ENCODE results near the gene TCP11L2.
A peak's percentile ranks its signal among the peaks of the same experiment; 100 is the strongest.

TCP11L2 gene

GRCh38 chr12:106302401-106303201, at the start of gene TCP11L2:
TCP11L2 (plus strand) TSS chr12:106302733; CDS start chr12:106311076, 8,343 bp downstream.
- peak within 1 kb of the TSS; percentile 93 for H3K4me3 ChIP-seq (ENCODE audit: control insufficient read depth, low read depth, low read length)
- TF ChIP-seq CTCF (conservative IDR thresholded peaks at IDR 0.05; ENCODE audit: control insufficient read depth, insufficient read depth, low read depth, low read length), result no peak
- peak; percentile 58 for DNase-seq (ENCODE audit: low read depth)

GRCh38 chr12:106254724-106255123, 47.8 kb upstream of the TCP11L2 start:
- no peak for DNase-seq (ENCODE audit: low read depth)
- TF ChIP-seq CTCF (conservative IDR thresholded peaks at IDR 0.05; ENCODE audit: control insufficient read depth, insufficient read depth, low read depth, low read length), result no peak
- H3K4me3 ChIP-seq (ENCODE audit: control insufficient read depth, low read depth, low read length), result no peak overlapping the region

- no peak for DNase-seq (ENCODE audit: low read depth)
- H3K4me3 ChIP-seq (ENCODE audit: control insufficient read depth, low read depth, low read length), result no peak overlapping the region
- no peak for TF ChIP-seq CTCF (conservative IDR thresholded peaks at IDR 0.05; ENCODE audit: control insufficient read depth, insufficient read depth, low read depth, low read length)
These were observed 47.0 kb upstream of the TCP11L2 start for GRCh38 chr12:106255493-106255892.

- no peak for DNase-seq (ENCODE audit: low read depth)
- H3K4me3 ChIP-seq (ENCODE audit: control insufficient read depth, low read depth, low read length), result no peak overlapping the region
- TF ChIP-seq CTCF (conservative IDR thresholded peaks at IDR 0.05; ENCODE audit: control insufficient read depth, insufficient read depth, low read depth, low read length), result no peak
These were observed 46.6 kb upstream of the TCP11L2 start for GRCh38 chr12:106255952-106256351.

- DNase-seq (ENCODE audit: low read depth), result no peak
- H3K4me3 ChIP-seq (ENCODE audit: control insufficient read depth, low read depth, low read length), result no peak overlapping the region
- no peak for TF ChIP-seq CTCF (conservative IDR thresholded peaks at IDR 0.05; ENCODE audit: control insufficient read depth, insufficient read depth, low read depth, low read length)
These were observed 46.0 kb upstream of the TCP11L2 start for GRCh38 chr12:106256524-106256923.

- TF ChIP-seq CTCF (conservative IDR thresholded peaks at IDR 0.05; ENCODE audit: control insufficient read depth, insufficient read depth, low read depth, low read length), result no peak
- DNase-seq (ENCODE audit: low read depth), result no peak
- no peak overlapping the region for H3K4me3 ChIP-seq (ENCODE audit: control insufficient read depth, low read depth, low read length)
These were observed 44.3 kb upstream of the TCP11L2 start for GRCh38 chr12:106258226-106258625.
